Muscle layer of colon (tissue), 2 donors: ENCODE data around the gene THAP3.
"Not testable (repeated sequence)": the region's sequence is repeated elsewhere in the genome, so short reads cannot be mapped to it uniquely, and the experiment has no call there.

Experiments
- H3K27ac ChIP-seq: one replicate; pipeline ENCODE4 v1.7.0; 2013; ENCODE audit warnings: low read depth, mild to moderate bottlenecking, low read length, moderate library complexity
- H3K27me3 ChIP-seq, 2 donors: one replicate each; pipeline ENCODE4 v1.7.0; 2013; ENCODE audit warnings: low read length in 2 of 2, mild to moderate bottlenecking in 2 of 2; ENCODE audit not compliant: insufficient read depth in 2 of 2, control insufficient read depth in 1 of 2
- H3K36me3 ChIP-seq: one replicate; pipeline ENCODE4 v1.7.0; 2013; ENCODE audit warnings: mild to moderate bottlenecking, low read length; ENCODE audit not compliant: insufficient read depth
- H3K4me1 ChIP-seq: one replicate; pipeline ENCODE4 v1.7.0; 2013; ENCODE audit warnings: mild to moderate bottlenecking, low read length; ENCODE audit not compliant: insufficient read depth
- H3K4me3 ChIP-seq, 2 donors: one replicate each; pipeline ENCODE4 v1.7.0; 2013; ENCODE audit warnings: low read length in 2 of 2, low read depth in 1 of 2, mild to moderate bottlenecking in 1 of 2, moderate library complexity in 1 of 2
- H3K9ac ChIP-seq: one replicate; pipeline ENCODE4 v1.7.0; 2013; ENCODE audit warnings: low read length
- H3K9me3 ChIP-seq: one replicate; pipeline ENCODE4 v1.7.0; 2013; ENCODE audit warnings: mild to moderate bottlenecking, low read length
- donor health status: abdominal sarcoma.
- donor health status: Adenocarcinoma of cecum.

Gene THAP3

DNA sequence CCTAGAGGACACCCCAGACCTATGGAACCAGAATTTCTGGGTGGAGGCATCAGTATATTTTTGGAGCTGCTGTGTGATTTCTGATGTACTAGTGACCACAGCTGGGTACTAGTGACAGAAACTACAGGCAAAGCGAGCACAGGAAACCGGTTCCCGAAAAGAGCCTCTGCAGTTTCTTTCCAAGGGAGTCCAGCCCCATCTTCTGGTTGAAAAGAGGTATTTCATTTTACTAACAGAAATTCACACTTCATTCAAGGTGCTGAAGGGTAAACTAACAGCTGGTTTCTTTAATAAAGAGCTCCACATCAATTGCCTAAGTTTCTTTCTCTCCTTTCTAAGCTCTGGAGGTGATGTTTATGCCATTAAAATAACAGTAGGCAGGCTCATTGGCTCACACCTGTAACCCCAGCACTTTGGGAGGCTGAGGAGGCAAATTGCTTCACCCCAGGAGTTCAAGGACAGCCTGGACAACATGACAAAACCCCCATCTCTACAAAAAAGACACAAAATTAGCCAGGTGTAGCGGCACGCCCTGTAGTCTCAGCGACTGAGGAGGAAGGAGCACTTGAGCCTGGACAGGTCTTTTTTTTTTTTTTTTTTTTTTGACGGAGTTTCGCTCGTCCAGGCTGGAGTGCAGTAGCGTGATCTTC lies 22.0 kb downstream of the THAP3 start:
- no peaks in the 10 kb centered on the region for H3K27me3 ChIP-seq
- H3K27ac ChIP-seq = no peak overlapping the region
- no peak overlapping the region for H3K4me3 ChIP-seq
- H3K9ac ChIP-seq = no peak overlapping the region
- H3K36me3 ChIP-seq = peaks cover 32% of the 10 kb centered on the region
- H3K4me1 ChIP-seq = no peaks in the 10 kb centered on the region
- H3K9me3 ChIP-seq = no peaks in the 10 kb centered on the region

DNA sequence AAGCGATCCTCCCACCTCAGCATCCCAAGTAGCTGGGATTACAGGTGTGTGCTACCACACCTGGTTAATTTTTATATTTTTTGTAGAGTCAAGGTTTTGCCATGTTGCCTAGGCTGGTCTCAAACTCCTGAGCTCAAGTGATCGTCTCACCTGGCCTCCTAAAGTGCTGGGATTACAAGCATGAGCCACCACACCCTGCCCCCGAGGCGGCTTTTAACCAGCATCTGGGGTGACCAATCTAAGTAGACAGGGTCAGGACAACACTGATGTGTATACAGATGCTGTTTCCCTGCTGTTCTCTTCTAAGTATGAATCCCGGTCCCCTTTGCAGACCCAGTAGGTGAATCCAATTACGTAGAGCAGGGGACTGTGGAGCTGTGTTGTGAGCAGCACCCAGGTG lies 23.9 kb downstream of the THAP3 start:
- Histone ChIP-seq H3K4me1 (no peaks in the 10 kb centered on the region), H3K9me3 (no peaks in the 10 kb centered on the region), H3K9ac (no peak overlapping the region), H3K36me3 (peaks cover 38% of the 10 kb centered on the region), H3K4me3 (no peak overlapping the region), H3K27me3 (no peaks in the 10 kb centered on the region), H3K27ac (no peak overlapping the region)

DNA sequence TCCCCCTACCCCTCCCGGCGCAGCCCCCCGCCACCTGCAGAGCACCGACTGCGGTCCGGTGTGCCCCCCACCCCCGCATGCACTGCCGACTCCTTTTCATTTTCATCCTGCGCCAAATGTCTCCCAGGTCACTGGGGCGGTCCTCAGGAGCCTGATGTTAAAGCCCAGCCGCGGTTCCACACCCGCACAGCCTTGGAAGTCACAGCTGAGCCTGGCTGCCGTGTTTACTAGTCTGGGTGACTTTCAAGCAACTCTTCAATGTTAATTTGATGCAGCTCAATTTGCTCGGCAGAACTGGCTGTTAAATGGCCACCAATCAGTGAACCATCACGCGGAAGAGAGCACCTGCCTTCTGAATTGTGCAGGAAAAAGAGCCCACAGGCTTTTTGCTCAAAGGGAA lies 27.2 kb downstream of the THAP3 start:
- Histone ChIP-seq H3K4me1 (no peaks in the 10 kb centered on the region), H3K9ac (no peak overlapping the region), H3K9me3 (no peaks in the 10 kb centered on the region), H3K27ac (no peak overlapping the region), H3K27me3 (no peaks in the 10 kb centered on the region), H3K4me3 (no peak overlapping the region), H3K36me3 (peaks cover 33% of the 10 kb centered on the region)

DNA sequence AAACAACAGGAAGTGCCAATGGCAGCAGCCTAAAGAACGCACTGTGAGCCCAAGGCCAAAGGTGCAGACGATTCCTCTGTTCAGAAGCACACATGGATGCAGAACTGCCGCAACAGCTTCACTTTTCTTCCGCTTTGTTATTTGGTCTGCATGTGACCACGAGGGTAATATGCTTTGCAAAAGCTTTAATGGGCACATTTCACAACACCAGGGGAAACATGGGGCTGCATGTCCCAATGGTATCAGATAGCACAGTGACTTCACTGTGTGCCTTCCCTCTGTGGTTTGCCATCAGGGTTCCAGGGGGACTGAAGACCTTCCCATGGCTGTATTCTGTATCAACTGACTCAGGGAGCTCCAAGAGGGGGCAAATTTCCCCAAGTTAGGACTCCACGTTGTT lies 28.3 kb downstream of the THAP3 start:
- Histone ChIP-seq H3K27ac (no peak overlapping the region), H3K9me3 (no peaks in the 10 kb centered on the region), H3K36me3 (peaks cover 33% of the 10 kb centered on the region), H3K4me3 (no peak overlapping the region), H3K4me1 (no peaks in the 10 kb centered on the region), H3K9ac (no peak overlapping the region), H3K27me3 (no peaks in the 10 kb centered on the region)

DNA sequence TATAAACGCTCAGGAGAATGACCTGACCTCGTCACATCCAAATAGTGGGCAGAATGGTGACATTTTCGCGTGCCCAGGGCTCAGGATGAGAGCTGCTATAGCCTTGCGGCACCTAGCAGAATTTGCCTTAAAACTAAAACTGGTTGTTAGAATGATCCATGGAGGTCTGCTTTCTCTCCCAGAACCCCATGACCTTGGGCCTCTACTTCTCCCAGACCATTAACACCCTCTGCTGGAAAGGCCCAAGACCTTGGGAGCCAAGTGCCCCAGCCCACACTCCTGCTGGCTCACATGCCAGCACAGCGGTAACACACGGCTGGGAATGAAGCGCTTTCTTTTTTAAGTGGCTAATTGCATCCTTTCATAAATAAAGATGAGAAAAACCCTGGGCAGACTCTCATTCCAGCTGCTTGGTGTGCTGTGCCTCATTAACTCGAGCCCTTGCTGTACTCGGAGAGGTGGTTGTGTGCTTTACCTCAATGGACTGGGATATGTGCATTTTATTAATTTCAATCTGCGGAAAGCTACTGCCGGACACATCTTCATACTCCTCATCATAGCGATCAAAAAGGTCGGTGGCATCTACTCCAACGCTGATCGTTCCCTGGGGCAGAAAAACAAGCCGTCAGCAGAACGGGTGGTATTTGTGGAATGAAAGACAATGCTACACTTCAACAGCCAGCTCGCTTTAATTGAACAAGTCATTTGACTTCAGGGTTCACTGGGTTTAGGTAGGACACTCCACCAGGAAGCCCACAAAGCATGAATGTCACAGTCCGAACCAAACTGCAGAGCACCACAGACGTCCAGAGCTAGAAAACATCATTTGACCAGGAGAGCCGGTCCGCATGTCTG lies 29.0 kb downstream of the THAP3 start:
- Histone ChIP-seq H3K4me3 (no peak overlapping the region), H3K27me3 (no peaks in the 10 kb centered on the region), H3K36me3 (peaks cover 33% of the 10 kb centered on the region), H3K9me3 (no peaks in the 10 kb centered on the region), H3K4me1 (no peaks in the 10 kb centered on the region), H3K27ac (no peak overlapping the region), H3K9ac (no peak overlapping the region)

DNA sequence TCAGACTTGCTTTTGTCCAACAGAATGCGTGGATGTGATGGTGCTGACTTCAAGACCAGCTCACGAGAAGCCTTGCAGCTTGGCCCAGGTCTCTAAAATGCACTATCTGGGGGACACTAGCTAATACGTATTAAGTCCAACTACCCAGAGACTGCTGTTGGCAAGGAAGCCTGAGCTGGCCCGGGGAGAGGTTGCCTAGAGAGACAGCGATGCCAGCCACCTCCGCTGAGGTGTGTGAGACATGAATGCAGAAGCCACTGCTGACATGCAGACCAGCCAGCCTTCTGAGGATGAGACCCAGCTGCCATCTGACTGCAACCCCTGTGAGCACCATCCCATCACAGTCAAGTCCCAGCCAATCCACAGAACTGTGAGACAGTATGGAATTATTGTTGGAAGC lies 32.5 kb downstream of the THAP3 start:
- H3K4me1 ChIP-seq = no peaks in the 10 kb centered on the region
- no peak overlapping the region for H3K27ac ChIP-seq
- no peaks in the 10 kb centered on the region for H3K27me3 ChIP-seq
- H3K4me3 ChIP-seq = no peak overlapping the region
- no peaks in the 10 kb centered on the region for H3K9me3 ChIP-seq
- H3K36me3 ChIP-seq = peaks cover 21% of the 10 kb centered on the region
- no peak overlapping the region for H3K9ac ChIP-seq

DNA sequence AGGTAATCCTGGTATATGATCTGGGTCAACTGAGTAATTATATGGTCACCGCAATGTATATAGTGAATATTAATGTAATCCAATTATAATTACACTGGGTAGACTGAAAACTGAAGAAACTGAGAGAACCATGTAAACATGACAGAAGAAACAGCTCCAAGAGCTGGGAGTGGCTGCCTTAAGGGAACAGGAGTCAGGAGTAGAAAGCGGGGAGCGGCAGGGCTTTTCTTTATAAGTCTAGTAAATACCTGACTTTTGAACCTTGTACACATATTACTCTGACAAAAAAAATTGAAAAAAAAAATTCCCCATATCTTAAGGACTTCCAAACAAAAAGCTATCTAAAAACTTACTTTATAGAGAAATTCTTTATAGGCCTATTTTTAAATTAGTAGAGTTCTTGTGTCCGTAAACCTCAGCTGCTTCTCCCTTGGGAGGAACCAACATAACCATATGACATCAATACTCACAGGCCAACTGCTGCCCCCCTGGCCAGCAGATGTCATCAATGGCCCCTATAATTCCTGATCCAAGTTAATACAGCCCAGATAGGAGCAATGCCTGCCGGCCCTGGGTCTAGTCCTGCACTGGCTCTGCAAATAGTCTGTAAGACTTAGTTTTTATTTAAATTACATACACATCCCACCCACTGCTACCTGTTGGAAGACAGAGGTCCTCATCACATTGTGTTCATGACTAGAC lies 33.8 kb downstream of the THAP3 start:
- no peaks in the 10 kb centered on the region for H3K9me3 ChIP-seq
- no peaks in the 10 kb centered on the region for H3K27me3 ChIP-seq
- no peak overlapping the region for H3K4me3 ChIP-seq
- no peak overlapping the region for H3K27ac ChIP-seq
- no peaks in the 10 kb centered on the region for H3K4me1 ChIP-seq
- H3K9ac ChIP-seq = no peak overlapping the region
- H3K36me3 ChIP-seq = peaks cover 7% of the 10 kb centered on the region

DNA sequence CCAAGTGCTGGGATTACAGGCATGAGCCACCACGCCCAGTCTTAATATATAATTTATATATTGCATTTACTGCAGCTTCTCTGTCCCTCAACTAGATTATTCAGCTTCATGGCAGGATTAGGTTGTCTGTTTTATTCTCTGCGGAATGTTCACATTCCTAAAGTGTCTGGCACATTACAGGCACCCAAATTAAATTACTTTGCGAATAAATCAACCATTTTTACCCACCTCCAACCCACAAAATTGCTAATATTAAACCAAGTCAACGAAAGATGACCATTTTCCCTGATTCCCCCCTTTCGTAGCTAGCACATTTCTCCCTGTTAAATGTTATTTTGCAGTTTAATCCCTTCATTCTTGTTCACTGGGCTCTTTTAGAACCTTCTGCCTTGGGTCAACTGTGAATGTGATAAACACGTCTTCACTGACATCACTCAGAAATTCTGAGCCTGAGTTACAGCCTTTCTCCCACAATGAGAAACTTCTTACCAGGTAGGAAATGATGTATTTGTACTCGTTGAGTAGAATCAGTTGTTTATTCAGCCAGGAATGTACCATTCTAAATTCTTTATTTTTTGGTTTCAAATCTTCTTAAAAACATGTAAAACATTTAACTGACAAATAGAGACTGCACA lies 35.9 kb downstream of the THAP3 start:
- no peak overlapping the region for H3K9ac ChIP-seq
- no peaks in the 10 kb centered on the region for H3K27me3 ChIP-seq
- no peak overlapping the region for H3K4me3 ChIP-seq
- no peak overlapping the region for H3K27ac ChIP-seq
- peaks cover 4% of the 10 kb centered on the region for H3K36me3 ChIP-seq
- no peaks in the 10 kb centered on the region for H3K9me3 ChIP-seq
- no peaks in the 10 kb centered on the region for H3K4me1 ChIP-seq

DNA sequence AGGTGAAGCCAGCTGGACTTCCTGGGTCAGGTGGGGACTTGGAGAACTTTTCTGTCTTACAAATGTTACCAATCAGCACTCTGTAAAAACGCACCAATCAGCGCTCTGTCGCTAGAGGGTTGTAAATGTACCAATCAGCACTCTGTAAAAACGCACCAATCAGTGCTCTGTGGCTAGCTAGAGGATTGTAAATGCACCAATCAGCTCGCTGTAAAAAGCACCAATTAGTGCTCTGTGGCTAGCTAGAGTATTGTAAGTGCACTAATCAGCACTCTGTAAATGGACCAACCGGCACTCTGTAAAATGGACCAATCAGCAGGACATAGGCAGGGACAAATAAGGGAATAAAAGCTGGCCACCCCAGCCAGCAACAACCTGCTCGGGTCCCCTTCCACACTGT lies 37.8 kb downstream of the THAP3 start:
- H3K27ac ChIP-seq, H3K4me1 ChIP-seq, H3K9ac ChIP-seq, H3K9me3 ChIP-seq, H3K27me3 ChIP-seq, H3K4me3 ChIP-seq: not testable (repeated sequence)
- peaks cover 22% of the 10 kb centered on the region for H3K36me3 ChIP-seq

DNA sequence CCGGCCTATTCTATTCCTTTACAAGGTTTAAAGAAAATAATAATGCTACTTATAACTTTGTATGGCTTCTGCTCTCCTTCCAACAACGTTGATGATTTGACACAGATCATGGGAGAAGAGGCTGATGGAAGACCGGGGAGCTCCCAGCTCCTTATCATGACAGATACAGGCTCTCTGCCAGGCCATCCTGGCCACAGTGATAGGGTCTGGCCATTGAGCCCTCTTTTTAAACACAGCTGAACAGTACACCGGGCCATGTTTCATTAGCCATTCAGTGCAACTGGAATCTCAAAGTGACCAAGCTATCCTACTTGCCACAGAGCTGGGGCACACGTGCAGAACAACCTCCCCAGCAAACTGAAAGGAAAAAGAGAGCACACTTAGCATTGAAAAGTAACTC lies 42.0 kb downstream of the THAP3 start:
- Histone ChIP-seq H3K4me3 (no peak overlapping the region), H3K36me3 (peaks cover 24% of the 10 kb centered on the region), H3K9me3 (no peaks in the 10 kb centered on the region), H3K4me1 (no peaks in the 10 kb centered on the region), H3K9ac (no peak overlapping the region), H3K27ac (no peak overlapping the region), H3K27me3 (no peaks in the 10 kb centered on the region)

DNA sequence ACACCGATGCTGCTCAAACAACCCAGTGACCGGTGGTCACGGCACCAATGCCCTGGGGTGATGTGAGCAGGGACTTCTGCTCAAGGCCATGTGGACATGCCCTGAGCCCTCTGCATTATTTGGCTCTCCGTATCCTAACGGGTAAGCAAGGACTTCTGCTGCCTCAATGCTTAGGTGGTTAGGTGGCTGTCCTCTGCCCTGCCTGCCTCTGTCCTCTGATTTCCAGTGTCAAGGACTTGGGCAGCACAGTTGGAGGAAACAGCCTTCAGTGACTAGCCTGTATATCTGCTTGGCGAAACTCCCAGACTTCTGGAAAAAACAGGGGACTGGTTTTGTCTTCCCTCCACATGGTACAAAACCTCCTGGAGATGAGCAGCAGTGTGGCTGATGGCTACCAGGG lies 42.5 kb downstream of the THAP3 start:
- peaks cover 24% of the 10 kb centered on the region for H3K36me3 ChIP-seq
- no peaks in the 10 kb centered on the region for H3K4me1 ChIP-seq
- H3K27ac ChIP-seq = no peak overlapping the region
- H3K9ac ChIP-seq = no peak overlapping the region
- H3K9me3 ChIP-seq = no peaks in the 10 kb centered on the region
- no peak overlapping the region for H3K4me3 ChIP-seq
- no peaks in the 10 kb centered on the region for H3K27me3 ChIP-seq
